Mammary epithelial cell (primary cell): ENCODE measurements around the gene DHX16.

Experiments
- CTCF ChIP-seq, 2 donors: IDR thresholded peaks in 1 of 2; conservative IDR thresholded peaks in 1 of 2; 2 replicates each; pipeline ENCODE4 v1.5.1; 2011 to 2012; ENCODE audit warnings: inconsistent platforms in 2 of 2, low read length in 2 of 2, mild to moderate bottlenecking in 2 of 2, control low read depth in 1 of 2, low read depth in 1 of 2; ENCODE audit not compliant: insufficient read depth in 1 of 2; ENCODE audit errors: extremely low read depth in 1 of 2
- EZH2 ChIP-seq: IDR thresholded peaks from 2 replicates; pipeline ENCODE4 v1.6.1; 2012; ENCODE audit warnings: low read length, inconsistent platforms, borderline replicate concordance

- TF ChIP-seq CTCF (conservative IDR thresholded peaks at IDR 0.05 in 1 of 2, IDR thresholded peaks at IDR 0.05 in 1 of 2; ENCODE audit: extremely low read depth in 1 of 2, insufficient read depth in 1 of 2, low read depth in 1 of 2, low read length in 2 of 2) = peak in 1 of 2 donors; percentile 35
- no peak for TF ChIP-seq EZH2
Measured at GRCh38 chr6:30687659-30688431, 15.0 kb upstream of the DHX16 start.
